DOHH2 (cell line): ENCODE data around the gene TMEFF2.

ENCODE experiments used
- H3F3A ChIP-seq: fragments of 200-600 bp; sonication (generic), shearing (Covaris generic); 2 replicates; pipeline ENCODE4 v1.6.0; 2016; ENCODE audit warnings: antibody characterized with exemption, mild to moderate bottlenecking; ENCODE audit not compliant: control insufficient read depth, insufficient read depth
- H3K27ac ChIP-seq: fragments of 200-600 bp; sonication (generic); 2 replicates; pipeline ENCODE4 v1.5.1; 2014; ENCODE audit warnings: low read depth, mild to moderate bottlenecking, low read length, moderate library complexity
- H3K27me3 ChIP-seq: fragments of 200-600 bp; sonication (generic); 2 replicates; pipeline ENCODE4 v1.6.1; 2014; ENCODE audit warnings: mild to moderate bottlenecking, low read length, mixed read lengths; ENCODE audit not compliant: control insufficient read depth
- H3K36me3 ChIP-seq: fragments of 200-600 bp; sonication (generic); 2 replicates; pipeline ENCODE4 v1.6.1; 2014; ENCODE audit warnings: mild to moderate bottlenecking, low read length, moderate library complexity, mixed read lengths; ENCODE audit not compliant: control insufficient read depth
- H3K4me1 ChIP-seq: fragments of 200-600 bp; sonication (generic); 2 replicates; pipeline ENCODE4 v1.6.1; 2014; ENCODE audit warnings: mild to moderate bottlenecking, low read length, mixed read lengths; ENCODE audit not compliant: control insufficient read depth
- H3K4me2 ChIP-seq: fragments of 200-600 bp; sonication (generic); 2 replicates; pipeline ENCODE4 v1.6.0; 2014; ENCODE audit warnings: mild to moderate bottlenecking, low read length, moderate library complexity
- H3K4me3 ChIP-seq: fragments of 200-600 bp; sonication (generic); 2 replicates; pipeline ENCODE4 v1.5.1; 2014; ENCODE audit warnings: mild to moderate bottlenecking, low read length, mixed read lengths
- H3K79me2 ChIP-seq: fragments of 200-600 bp; sonication (generic); 2 replicates; pipeline ENCODE4 v1.6.1; 2014; ENCODE audit warnings: mild to moderate bottlenecking, low read length, mixed read lengths; ENCODE audit not compliant: control insufficient read depth
- H3K9me2 ChIP-seq: fragments of 200-600 bp; sonication (generic); replicated peaks from 2 replicates; pipeline ENCODE4 v1.6.1; 2014; ENCODE audit warnings: mild to moderate bottlenecking, low read length, mixed read lengths; ENCODE audit not compliant: control insufficient read depth
- H3K9me3 ChIP-seq: fragments of 200-600 bp; sonication (generic); 2 replicates; pipeline ENCODE4 v1.6.1; 2014; ENCODE audit warnings: antibody characterized with exemption, low read length, mixed read lengths; ENCODE audit not compliant: control insufficient read depth, insufficient read depth
- H4K20me1 ChIP-seq: fragments of 200-600 bp; sonication (generic); 2 replicates; pipeline ENCODE4 v1.6.0; 2014; ENCODE audit warnings: low read depth, mild to moderate bottlenecking, antibody characterized with exemption, low read length, moderate library complexity; ENCODE audit not compliant: control insufficient read depth, insufficient read depth
- CTCF ChIP-seq: fragments of 200-600 bp; sonication (generic); IDR thresholded peaks from one replicate; pipeline ENCODE4 v1.5.1; 2014; ENCODE audit warnings: antibody characterized with exemption, mild to moderate bottlenecking, low read depth, low read length; ENCODE audit not compliant: poor library complexity, severe bottlenecking
- EZH2phosphoT487 ChIP-seq: fragments of 200-600 bp; sonication (generic); IDR thresholded peaks from 2 replicates; pipeline ENCODE4 v1.6.1; 2017; ENCODE audit warnings: borderline replicate concordance, mild to moderate bottlenecking, antibody characterized with exemption, low read length, moderate library complexity, mixed read lengths

The TMEFF2 gene

GRCh38 chr2:192042126-192042525, 152.6 kb downstream of the TMEFF2 start:
- no peak for TF ChIP-seq CTCF
- no peak for TF ChIP-seq EZH2phosphoT487
- Histone ChIP-seq H3K4me3 (no peak overlapping the region), H3K9me2 (no peaks in the 10 kb centered on the region), H4K20me1 (no peaks in the 10 kb centered on the region), H3K36me3 (no peaks in the 10 kb centered on the region), H3K79me2 (no peaks in the 10 kb centered on the region), H3F3A (no peaks in the 10 kb centered on the region), H3K4me2 (no peak overlapping the region), H3K27me3 (no peaks in the 10 kb centered on the region), H3K4me1 (no peaks in the 10 kb centered on the region), H3K27ac (no peak overlapping the region), H3K9me3 (no peaks in the 10 kb centered on the region)

DNA sequence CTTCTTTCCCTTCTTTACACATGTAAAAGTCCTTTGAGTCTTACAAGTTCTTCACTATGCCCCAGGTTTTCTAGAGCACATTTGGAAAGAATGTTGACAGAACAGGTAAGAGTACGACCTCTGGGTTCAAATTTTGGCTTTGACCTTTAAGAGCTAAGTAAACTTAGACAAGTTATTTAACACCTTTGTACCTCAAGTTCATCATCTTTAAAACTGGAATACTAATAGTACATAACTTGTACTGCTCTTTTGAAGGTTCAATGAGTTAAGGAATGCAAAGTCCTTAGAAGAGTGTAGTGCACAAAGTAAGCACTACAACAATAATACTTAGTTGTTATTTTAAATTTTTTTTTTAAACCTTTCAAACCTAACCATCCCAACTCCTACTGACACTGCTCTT, 156.6 kb downstream of the TMEFF2 start:
- Histone ChIP-seq H3K27ac (no peak overlapping the region), H3K9me3 (no peaks in the 10 kb centered on the region), H3K9me2 (no peaks in the 10 kb centered on the region), H3K79me2 (no peaks in the 10 kb centered on the region), H3F3A (no peaks in the 10 kb centered on the region), H3K4me2 (no peak overlapping the region), H3K4me1 (no peaks in the 10 kb centered on the region), H3K27me3 (0 out of 2 replicates have a peak, but pooled peaks cover 2% of the 10 kb centered on the region), H4K20me1 (no peaks in the 10 kb centered on the region), H3K36me3 (no peaks in the 10 kb centered on the region), H3K4me3 (no peak overlapping the region)
- no peak for TF ChIP-seq CTCF
- no peak for TF ChIP-seq EZH2phosphoT487

DNA sequence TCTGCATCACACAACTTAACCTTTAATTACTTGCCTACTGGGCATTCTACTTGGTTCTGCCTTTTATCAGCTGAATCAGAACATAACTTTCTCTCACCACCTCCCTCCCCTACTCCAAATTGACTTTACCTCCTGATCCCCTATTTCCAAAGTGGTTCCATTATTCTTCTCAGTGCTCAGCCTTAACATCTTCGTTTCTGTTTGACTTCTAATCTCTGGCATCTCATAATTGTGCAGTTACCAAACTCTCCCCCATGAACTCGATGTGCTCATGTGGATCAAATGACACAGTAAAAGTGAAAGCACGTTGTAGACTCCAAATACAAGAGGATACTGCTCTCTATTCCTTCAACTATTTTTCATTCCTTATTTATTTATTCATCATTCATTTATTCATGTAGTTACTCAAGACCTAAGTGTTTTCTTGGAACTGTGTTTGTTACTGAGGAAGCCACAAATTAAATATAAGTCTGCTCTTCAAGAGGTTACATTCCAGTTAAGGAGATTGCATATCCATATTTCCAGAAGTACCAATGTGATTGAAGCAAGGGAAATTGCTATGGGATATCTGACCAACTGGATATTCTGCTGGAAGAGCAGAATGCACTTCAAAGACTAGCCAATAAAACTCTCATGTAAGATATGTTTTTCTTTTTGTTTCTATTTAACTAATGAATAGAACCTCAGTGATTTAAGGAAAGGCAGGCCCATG, 158.8 kb downstream of the TMEFF2 start:
- Histone ChIP-seq H3K27me3 (0 out of 2 replicates have a peak, but pooled peaks cover 2% of the 10 kb centered on the region), H3K4me2 (no peak overlapping the region)

More for the DNA sequence above, 158.8 kb downstream of the TMEFF2 start:
- H3K4me3 ChIP-seq = no peak overlapping the region
- no peaks in the 10 kb centered on the region for H3K9me2 ChIP-seq
- no peaks in the 10 kb centered on the region for H4K20me1 ChIP-seq
- no peaks in the 10 kb centered on the region for H3K36me3 ChIP-seq
- H3K27ac ChIP-seq = no peak overlapping the region
- H3K9me3 ChIP-seq = no peaks in the 10 kb centered on the region
- no peaks in the 10 kb centered on the region for H3K79me2 ChIP-seq
- TF ChIP-seq CTCF (no peak), EZH2phosphoT487 (no peak)
- H3K4me1 ChIP-seq = no peaks in the 10 kb centered on the region
- no peaks in the 10 kb centered on the region for H3F3A ChIP-seq
